BJ (cell line): ENCODE data around the gene GCHFR. TPM values are rescaled to one million over a fixed set of nuclear protein-coding genes. Genes with fewer than 3 reads are reported as not detected.

ENCODE experiments used
- CTCF ChIA-PET: fragments of 350-600 bp; formaldehyde crosslinking; extraction: SDS; loops from one replicate; lab custom pipeline; 2021; ENCODE audit warnings: antibody characterized with exemption, inconsistent platforms; lab: Yijun Ruan, JAX
- POLR2A ChIA-PET: fragments of 300-600 bp; sonication (Branson Sonifier 250); formaldehyde crosslinking; extraction: SDS; loops from one replicate; lab custom pipeline; 2021; ENCODE audit warnings: antibody characterized with exemption; lab: Charles Lee
- DNase-seq: peaks from one replicate; pipeline ENCODE4 v3.0.0-alpha.2; 2011; ENCODE audit warnings: low read depth
- H3K27me3 ChIP-seq: 2 replicates; pipeline ENCODE4 v1.6.0; 2011; ENCODE audit warnings: low read length; ENCODE audit not compliant: control insufficient read depth, insufficient read depth
- H3K36me3 ChIP-seq: 2 replicates; pipeline ENCODE4 v1.5.1; 2011; ENCODE audit warnings: low read length; ENCODE audit not compliant: control insufficient read depth, insufficient read depth
- H3K4me3 ChIP-seq: 2 replicates; pipeline ENCODE4 v1.5.1; 2011; ENCODE audit warnings: low read depth, mild to moderate bottlenecking, control low read depth, low read length
- CTCF ChIP-seq: IDR thresholded peaks from 2 replicates; pipeline ENCODE4 v1.5.1; 2011; ENCODE audit warnings: low read depth, mild to moderate bottlenecking, control low read depth, inconsistent platforms, low read length, moderate library complexity; ENCODE audit not compliant: insufficient read depth
- polyA plus RNA-seq: library from polyadenylated mRNA; depleted of rRNA; stranded (reverse); fragments of >200 nt; gene quantifications from 2 replicates; pipeline ENCODE4 v1.2.3, GENCODE V29; 2011

Gene GCHFR
- polyA plus RNA-seq, 1 experiment: 2.5 TPM

- no peak overlapping the region for H3K4me3 ChIP-seq
- POLR2A ChIA-PET: no interaction called here
- no peak for TF ChIP-seq CTCF
- CTCF ChIA-PET: no interaction called here
- DNase-seq: no peak
- no peaks in the 10 kb centered on the region for H3K36me3 ChIP-seq
- no peaks in the 10 kb centered on the region for H3K27me3 ChIP-seq
These were observed 40.9 kb upstream of the GCHFR start for GRCh38 chr15:40722934-40723333.

DNA sequence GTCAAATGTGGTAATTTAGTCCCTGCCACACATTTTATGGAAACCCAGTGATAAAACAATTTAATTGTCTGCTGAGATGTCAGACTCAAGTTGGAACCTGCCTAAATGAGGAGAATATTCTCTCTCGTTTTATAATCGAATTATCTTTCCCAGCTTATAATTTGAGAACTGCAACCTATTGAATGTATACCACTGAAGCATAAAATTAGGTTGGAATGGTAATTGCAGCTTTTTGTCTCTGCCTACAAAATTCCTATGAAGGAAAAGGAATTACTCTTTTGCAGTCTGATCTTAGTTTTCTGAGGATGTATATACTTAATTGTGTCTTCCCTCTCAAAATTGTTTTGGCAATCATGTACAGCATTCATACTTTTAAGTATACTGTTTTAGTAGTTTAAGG is 39.9 kb upstream of the GCHFR start:
- no peak overlapping the region for H3K4me3 ChIP-seq
- POLR2A ChIA-PET: no interaction called here
- no peaks in the 10 kb centered on the region for H3K36me3 ChIP-seq
- no peak for TF ChIP-seq CTCF
- H3K27me3 ChIP-seq: no peaks in the 10 kb centered on the region
- DNase-seq: no peak
- CTCF ChIA-PET: interaction anchor here (0.7 to 1.2 kb wide), 4 partner anchors 12 to 204 kb away, joined by 3 to 5 read pairs (median 4); no protein-coding TSS in a partner anchor

- Histone ChIP-seq H3K27me3 (no peaks in the 10 kb centered on the region), H3K36me3 (no peaks in the 10 kb centered on the region; the same call in none of the 2 replicates), H3K4me3 (no peak overlapping the region)
- no peak for DNase-seq
- ChIA-PET CTCF (interaction anchor here (1.0 to 2.1 kb wide), 2 partner anchors 16 to 163 kb away, joined by 4 to 6 read pairs; partner anchors contain the start of gene VPS18), POLR2A (no interaction called here)
- no peak for TF ChIP-seq CTCF
These were observed 32.8 kb upstream of the GCHFR start for GRCh38 chr15:40731034-40731433.

DNA sequence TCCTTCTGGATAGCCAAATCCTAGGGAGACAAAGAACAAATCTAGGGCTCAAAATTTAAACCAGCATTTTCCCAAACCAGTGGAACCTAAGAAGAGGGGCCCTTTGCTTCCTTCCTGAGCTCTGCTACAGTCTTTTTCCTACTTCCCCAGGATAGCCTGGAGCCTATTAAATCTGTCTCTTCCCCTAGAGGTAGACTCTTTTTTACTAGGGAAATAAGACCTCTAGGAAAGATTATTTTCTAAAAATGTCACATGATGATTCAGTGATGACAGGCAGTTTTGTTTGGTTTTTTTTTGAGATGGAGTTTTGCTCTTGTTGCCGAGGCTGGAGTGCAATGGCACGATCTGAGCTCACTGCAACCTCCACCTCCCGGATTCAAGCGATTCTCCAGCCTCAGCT is 27.3 kb upstream of the GCHFR start:
- ChIA-PET POLR2A (no interaction called here), CTCF (interaction anchor here (1.0 to 1.6 kb wide), 3 partner anchors 11 to 15 kb away, joined by 3 to 5 read pairs (median 3); no protein-coding TSS in a partner anchor)
- no peak for TF ChIP-seq CTCF
- no peaks in the 10 kb centered on the region for H3K27me3 ChIP-seq
- no peak overlapping the region for H3K4me3 ChIP-seq
- no peak for DNase-seq
- peaks cover 17% of the 10 kb centered on the region for H3K36me3 ChIP-seq

DNA sequence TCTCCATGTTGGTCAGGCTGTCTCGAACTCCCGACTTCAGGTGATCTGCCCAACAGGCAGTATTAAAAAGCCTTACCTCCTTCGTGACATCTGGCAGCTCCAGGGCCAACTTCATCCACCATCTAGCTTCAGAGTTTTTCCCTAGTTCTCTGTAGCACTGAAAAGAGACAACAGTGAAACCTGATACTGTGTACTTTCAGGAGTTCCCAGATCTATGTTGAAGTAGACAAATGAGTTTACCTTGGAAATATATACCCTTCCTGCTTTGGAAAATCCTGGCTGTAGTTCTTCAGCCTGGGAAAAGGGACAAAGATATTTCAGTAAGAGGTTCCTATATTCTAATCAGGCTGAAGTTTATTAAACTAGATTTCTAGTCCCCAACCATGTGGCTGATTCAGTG is 26.8 kb upstream of the GCHFR start:
- TF ChIP-seq CTCF: no peak
- H3K4me3 ChIP-seq: no peak overlapping the region
- H3K27me3 ChIP-seq: no peaks in the 10 kb centered on the region
- H3K36me3 ChIP-seq: peaks cover 17% of the 10 kb centered on the region
- CTCF ChIA-PET: no interaction called here
- DNase-seq: no peak
- POLR2A ChIA-PET: no interaction called here
